ENCODE data around the gene DRC7.

GRCh38 chr16:57697896-57698537 lies 3.4 kb downstream of the DRC7 start:
- TF ChIP-seq GATA2 (IDR thresholded peaks at IDR 0.05; ENCODE audit: low read depth, low read length) (no peak), GATA3 (IDR thresholded peaks at IDR 0.05; ENCODE audit: low read depth, low read length) (no peak)

All from SH-SY5Y (cell line).